Suprapubic skin (tissue), 3 donors: ENCODE results near the gene WFDC12.

ENCODE experiments used
- CTCF ChIP-seq, 2 donors: fragments of 200-600 bp in 1 of 2; fragments of 450-650 bp in 1 of 2; sonication (generic) in 1 of 2; IDR thresholded peaks; one replicate each; pipeline ENCODE4 v1.5.1; 2016 to 2019; ENCODE audit warnings: antibody characterized with exemption in 2 of 2, mild to moderate bottlenecking in 1 of 2, moderate library complexity in 1 of 2
- POLR2AphosphoS5 ChIP-seq, 3 donors: sonication (generic); formaldehyde crosslinking; IDR thresholded peaks; one replicate each; pipeline ENCODE4 v1.6.1; 2017; ENCODE audit warnings: antibody characterized with exemption in 3 of 3

GRCh38 chr20:45087814-45088213 lies 36.5 kb downstream of the WFDC12 start:
- TF ChIP-seq CTCF (IDR thresholded peaks at IDR 0.05), result no peak
- no peak for TF ChIP-seq POLR2AphosphoS5 (IDR thresholded peaks at IDR 0.05)
